Muscle of leg (tissue), 11 donors: ENCODE measurements around the gene SCEL. TPM values are rescaled to one million over a fixed set of nuclear protein-coding genes. Genes with fewer than 3 reads are reported as not detected.

Experiments
- DNase-seq: peaks from one replicate; pipeline ENCODE4 v3.0.0; 2013
- H3K27ac ChIP-seq: one replicate; pipeline ENCODE4 v1.5.1; 2013; ENCODE audit warnings: mild to moderate bottlenecking, low read length, control low read depth
- H3K27me3 ChIP-seq: one replicate; pipeline ENCODE4 v1.6.1; 2013; ENCODE audit warnings: low read length; ENCODE audit not compliant: control insufficient read depth, insufficient read depth
- H3K36me3 ChIP-seq: one replicate; pipeline ENCODE4 v1.6.1; 2013; ENCODE audit warnings: low read length; ENCODE audit not compliant: control insufficient read depth, insufficient read depth
- H3K4me1 ChIP-seq: one replicate; pipeline ENCODE4 v1.6.1; 2013; ENCODE audit warnings: low read length; ENCODE audit not compliant: control insufficient read depth, insufficient read depth
- H3K4me3 ChIP-seq: one replicate; pipeline ENCODE4 v1.5.1; 2013; ENCODE audit warnings: low read length, control low read depth
- H3K9me3 ChIP-seq: replicated peaks from 2 replicates; pipeline ENCODE4 v1.6.1; 2013; ENCODE audit warnings: low read depth, low read length; ENCODE audit not compliant: control insufficient read depth
- WGBS: methylation state at CpG from one replicate; pipeline ENCODE4 v1.1.5; 2013; ENCODE audit warnings: missing lambda C conversion rate; ENCODE audit not compliant: insufficient coverage; 5-methylcytosine and 5-hydroxymethylcytosine counted together
- polyA plus RNA-seq, 8 donors: library from polyadenylated mRNA; unstranded; fragments of 120-200 nt; gene quantifications; one replicate each; pipeline versions ENCODE4 v1.2.1 to v1.2.3, GENCODE V29; 2013; ENCODE audit warnings: inconsistent platforms in 1 of 8, low replicate concordance in 1 of 8; ENCODE audit not compliant: insufficient read length in 8 of 8, insufficient read depth in 1 of 8
- total RNA-seq: library from RNA; stranded (reverse); fragments of 120-200 nt; gene quantifications from one replicate; pipeline ENCODE4 v1.2.4, GENCODE V29; 2013

The SCEL gene
- total and polyA plus RNA-seq, 9 donors, result 0.04 to 13.6 (median 0.10) TPM; not detected in 2

DNA sequence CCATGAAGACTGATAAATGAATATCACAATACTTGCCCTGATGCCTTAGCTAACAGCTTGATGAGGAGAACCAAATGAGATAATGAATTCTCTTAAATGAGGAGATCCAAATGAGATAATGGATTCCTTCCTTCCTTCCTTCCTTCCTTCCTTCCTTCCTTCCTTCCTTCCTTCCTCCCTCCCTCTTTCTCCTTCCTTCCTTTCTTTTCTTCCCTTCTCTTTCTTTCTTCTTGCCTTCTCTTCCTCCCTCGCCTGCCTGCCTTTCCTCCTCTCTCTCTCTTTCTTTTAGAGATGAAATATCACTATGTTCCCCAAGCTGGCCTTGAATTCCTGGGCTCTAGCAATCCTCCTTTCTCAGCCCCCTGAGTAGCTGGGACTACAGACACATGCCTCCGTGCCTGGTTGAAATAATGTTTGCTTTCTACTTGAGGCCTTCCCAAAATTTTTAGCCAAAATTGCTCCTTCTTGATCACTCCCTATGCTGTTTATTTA, 158.0 kb downstream of the SCEL start:
- Histone ChIP-seq H3K4me1 (peaks cover 6% of the 10 kb centered on the region), H3K4me3 (no peak overlapping the region), H3K27ac (no peak overlapping the region), H3K36me3 (no peaks in the 10 kb centered on the region), H3K9me3 (no peaks in the 10 kb centered on the region), H3K27me3 (peaks cover 11% of the 10 kb centered on the region)
- DNase-seq, result no peak
- 88% methylated on average over 1 of the region's 2 CpGs for WGBS

Other genes starting within 250 kb of the SCEL start
- gene MYCBP2, start 208.6 kb upstream of the SCEL start, total RNA-seq, result 50.5 TPM
- gene MYCBP2, start 208.6 kb upstream of the SCEL start, polyA plus RNA-seq, result 10 to 100 TPM; 37.3 to 58.4 (median 52.3) TPM
- 7.5 TPM for gene SLAIN1, start 162.0 kb downstream of the SCEL start, total RNA-seq
- 1 to 10 TPM; 2.9 to 6.0 (median 4.1) TPM for gene SLAIN1, start 162.0 kb downstream of the SCEL start, polyA plus RNA-seq